ENCODE results near the gene PACS2. TPM values are rescaled to one million over a fixed set of nuclear protein-coding genes. Genes with fewer than 3 reads are reported as not detected.

PACS2 gene
- total RNA-seq, 4 donors from 2014 or later, result 59.8 to 97.4 (median 71.2) TPM

GRCh38 chr14:105305345-105305744, 9.2 kb upstream of the PACS2 start:
- no peak for TF ChIP-seq POLR2A (IDR thresholded peaks at IDR 0.05; ENCODE audit: low read depth)
- WGBS, result 82% methylated on average over 9 of the region's 9 CpGs
- intact Hi-C loops (cut with DNase I), result no loop called here
- Histone ChIP-seq H3K4me3 (no peak overlapping the region), H3K36me3 (no peaks in the 10 kb centered on the region), H3K27me3 (no peaks in the 10 kb centered on the region), H3K9me3 (no peaks in the 10 kb centered on the region), H3K4me1 (peaks cover 5 to 8% (median 7%) of the 10 kb centered on the region in 4 donors), H3K27ac (replicated peaks in 1 of 4) (no peak overlapping the region)
- DNase-seq (ENCODE audit: extremely low spot score), result no peak

- no peak for DNase-seq (ENCODE audit: extremely low spot score)
- Histone ChIP-seq H3K36me3 (no peaks in the 10 kb centered on the region), H3K27me3 (no peaks in the 10 kb centered on the region), H3K4me3 (no peak overlapping the region), H3K27ac (replicated peaks in 1 of 4) (no peak overlapping the region), H3K9me3 (no peaks in the 10 kb centered on the region), H3K4me1 (peaks cover 5 to 8% (median 6%) of the 10 kb centered on the region in 4 donors)
- TF ChIP-seq EP300 (IDR thresholded peaks at IDR 0.05) (no peak), POLR2A (IDR thresholded peaks at IDR 0.05; ENCODE audit: low read depth) (no peak), POLR2AphosphoS5 (IDR thresholded peaks at IDR 0.05) (no peak)
- TF ChIP-seq, protein P1, sequence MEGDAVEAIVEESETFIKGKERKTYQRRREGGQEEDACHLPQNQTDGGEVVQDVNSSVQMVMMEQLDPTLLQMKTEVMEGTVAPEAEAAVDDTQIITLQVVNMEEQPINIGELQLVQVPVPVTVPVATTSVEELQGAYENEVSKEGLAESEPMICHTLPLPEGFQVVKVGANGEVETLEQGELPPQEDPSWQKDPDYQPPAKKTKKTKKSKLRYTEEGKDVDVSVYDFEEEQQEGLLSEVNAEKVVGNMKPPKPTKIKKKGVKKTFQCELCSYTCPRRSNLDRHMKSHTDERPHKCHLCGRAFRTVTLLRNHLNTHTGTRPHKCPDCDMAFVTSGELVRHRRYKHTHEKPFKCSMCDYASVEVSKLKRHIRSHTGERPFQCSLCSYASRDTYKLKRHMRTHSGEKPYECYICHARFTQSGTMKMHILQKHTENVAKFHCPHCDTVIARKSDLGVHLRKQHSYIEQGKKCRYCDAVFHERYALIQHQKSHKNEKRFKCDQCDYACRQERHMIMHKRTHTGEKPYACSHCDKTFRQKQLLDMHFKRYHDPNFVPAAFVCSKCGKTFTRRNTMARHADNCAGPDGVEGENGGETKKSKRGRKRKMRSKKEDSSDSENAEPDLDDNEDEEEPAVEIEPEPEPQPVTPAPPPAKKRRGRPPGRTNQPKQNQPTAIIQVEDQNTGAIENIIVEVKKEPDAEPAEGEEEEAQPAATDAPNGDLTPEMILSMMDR (IDR thresholded peaks at IDR 0.05), result no peak
- 83% methylated on average over 3 of the region's 9 CpGs for WGBS
- intact Hi-C loops (cut with DNase I), result no loop called here
Observed at GRCh38 chr14:105305791-105306190, 8.8 kb upstream of the PACS2 start.

DNA sequence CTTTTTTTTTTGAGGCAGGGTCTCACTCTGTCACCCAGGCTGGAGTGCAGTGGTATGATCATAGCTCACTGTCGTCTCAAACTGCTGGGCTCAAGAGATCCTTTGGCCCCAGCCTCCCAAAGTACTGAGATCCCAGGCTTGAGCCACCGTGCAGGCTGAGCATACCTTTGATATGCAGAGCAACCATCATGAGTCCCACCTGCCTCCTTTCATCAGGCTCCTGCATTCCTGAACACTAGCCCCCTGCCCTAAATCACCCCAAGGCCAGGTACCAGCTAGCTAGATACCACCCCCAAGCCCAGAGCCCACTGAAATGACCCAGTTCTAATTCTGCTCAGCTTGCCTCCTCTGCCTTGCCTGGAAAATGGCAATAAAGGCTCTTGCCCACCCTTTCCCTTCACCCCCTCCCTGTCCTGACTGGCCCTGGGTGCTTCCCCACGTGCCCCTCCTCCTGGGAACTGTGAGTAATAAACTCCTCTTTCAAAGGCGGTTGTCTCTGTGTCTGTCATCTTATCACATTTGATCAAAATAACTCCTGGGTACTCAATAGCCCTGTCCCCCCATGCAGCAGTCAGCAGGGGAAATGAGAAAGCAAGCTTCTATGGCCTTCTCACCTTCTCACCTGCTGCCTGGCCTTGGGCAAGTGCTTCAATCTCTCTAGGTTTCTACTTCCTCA, 7.4 kb upstream of the PACS2 start:
- Histone ChIP-seq H3K27me3 (no peaks in the 10 kb centered on the region), H3K4me1 (peaks cover 0 to 4% (median 0%) of the 10 kb centered on the region in 4 donors), H3K4me3 (no peak overlapping the region), H3K27ac (replicated peaks in 1 of 4) (no peak overlapping the region), H3K36me3 (no peaks in the 10 kb centered on the region), H3K9me3 (no peaks in the 10 kb centered on the region)
- no peak for DNase-seq (ENCODE audit: extremely low spot score)
- WGBS, result 87% methylated on average over 4 of the region's 4 CpGs
- no peak for TF ChIP-seq POLR2AphosphoS5 (IDR thresholded peaks at IDR 0.05)
- no peak for TF ChIP-seq POLR2A (IDR thresholded peaks at IDR 0.05; ENCODE audit: low read depth)
- TF ChIP-seq EP300 (IDR thresholded peaks at IDR 0.05), result no peak
- TF ChIP-seq, protein P1 (IDR thresholded peaks at IDR 0.05), result no peak
- intact Hi-C loops (cut with DNase I), result no loop called here

DNA sequence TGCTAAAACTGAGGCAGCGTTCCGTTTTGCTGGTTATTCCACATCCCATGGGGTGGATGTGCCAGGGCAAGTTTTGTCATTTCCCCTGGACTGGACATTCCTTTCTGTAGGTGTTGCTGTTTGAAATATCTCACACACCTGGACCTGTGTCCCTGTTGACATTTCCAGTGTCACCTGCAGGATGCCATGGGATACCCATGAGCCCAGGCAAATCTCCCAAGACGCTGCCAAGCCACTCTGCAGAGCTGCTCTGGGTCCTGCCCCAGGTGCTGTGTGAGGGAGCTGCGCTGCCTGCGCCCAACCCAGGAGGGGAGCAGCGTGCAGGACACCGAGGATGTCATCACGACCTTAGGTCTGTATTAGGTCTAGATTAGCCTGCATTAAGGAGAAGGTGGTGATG, 5.2 kb upstream of the PACS2 start:
- no peak for DNase-seq (ENCODE audit: extremely low spot score)
- H3K9me3 ChIP-seq, result no peaks in the 10 kb centered on the region
- 100% methylated on average over 8 of the region's 8 CpGs for WGBS
- no peaks in the 10 kb centered on the region for H3K36me3 ChIP-seq
- H3K4me1 ChIP-seq, result peaks cover 8 to 18% (median 14%) of the 10 kb centered on the region in 4 donors
- no peak for TF ChIP-seq POLR2AphosphoS5 (IDR thresholded peaks at IDR 0.05)
- TF ChIP-seq POLR2A (IDR thresholded peaks at IDR 0.05; ENCODE audit: low read depth), result no peak
- TF ChIP-seq, protein P1 (IDR thresholded peaks at IDR 0.05), result no peak
- TF ChIP-seq EP300 (IDR thresholded peaks at IDR 0.05), result no peak
- H3K27me3 ChIP-seq, result no peaks in the 10 kb centered on the region
- no peak overlapping the region for H3K27ac ChIP-seq (replicated peaks in 1 of 4)
- H3K4me3 ChIP-seq, result no peak overlapping the region
- intact Hi-C loops (cut with DNase I), result no loop called here

DNA sequence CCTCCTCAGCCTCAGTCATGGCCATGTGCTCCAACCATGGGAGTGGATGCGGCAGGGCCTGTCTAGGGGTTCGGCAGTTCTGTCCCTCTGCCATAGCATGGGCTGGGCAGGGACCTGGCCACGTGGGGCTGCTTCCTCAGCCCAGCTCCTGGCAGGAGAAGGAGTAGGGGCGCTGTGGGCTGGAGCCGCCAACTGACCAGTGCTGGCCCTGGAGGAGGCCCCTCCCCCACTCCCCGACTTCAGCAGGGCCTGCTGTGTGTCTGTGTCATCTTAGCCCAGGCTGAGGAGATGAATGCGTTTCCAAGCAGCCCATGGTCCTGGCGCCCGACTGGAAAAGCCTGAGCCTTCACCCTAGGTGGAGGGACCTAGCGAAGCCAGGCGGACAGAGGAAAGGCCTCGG, 2.7 kb upstream of the PACS2 start:
- intact Hi-C loops (cut with DNase I), result loop anchor here (10.0 kb wide), 1 partner anchor 67 kb away; the partner anchor contains the start of gene BTBD6
- no peak for DNase-seq (ENCODE audit: extremely low spot score)
- no peaks in the 10 kb centered on the region for H3K36me3 ChIP-seq
- WGBS, result 77% methylated on average over 8 of the region's 12 CpGs
- no peaks in the 10 kb centered on the region for H3K9me3 ChIP-seq
- no peak for TF ChIP-seq POLR2AphosphoS5 (IDR thresholded peaks at IDR 0.05)
- TF ChIP-seq, protein P1 (IDR thresholded peaks at IDR 0.05), result no peak
- no peak for TF ChIP-seq EP300 (IDR thresholded peaks at IDR 0.05)
- TF ChIP-seq POLR2A (IDR thresholded peaks at IDR 0.05; ENCODE audit: low read depth), result no peak
- H3K4me3 ChIP-seq, result no peak overlapping the region
- H3K4me1 ChIP-seq, result peaks cover 25 to 36% (median 31%) of the 10 kb centered on the region in 4 donors
- no peaks in the 10 kb centered on the region for H3K27me3 ChIP-seq
- H3K27ac ChIP-seq (replicated peaks in 1 of 4), result no peak overlapping the region

Measured in esophagus muscularis mucosa (tissue), 4 donors.